DOHH2 (cell line): Measurements from ENCODE around the gene SEPTIN5.

ENCODE experiments used
- H3F3A ChIP-seq: fragments of 200-600 bp; sonication (generic), shearing (Covaris generic); 2 replicates; pipeline ENCODE4 v1.6.0; 2016; ENCODE audit warnings: antibody characterized with exemption, mild to moderate bottlenecking; ENCODE audit not compliant: control insufficient read depth, insufficient read depth
- H3K27ac ChIP-seq: fragments of 200-600 bp; sonication (generic); 2 replicates; pipeline ENCODE4 v1.5.1; 2014; ENCODE audit warnings: low read depth, mild to moderate bottlenecking, low read length, moderate library complexity
- H3K27me3 ChIP-seq: fragments of 200-600 bp; sonication (generic); 2 replicates; pipeline ENCODE4 v1.6.1; 2014; ENCODE audit warnings: mild to moderate bottlenecking, low read length, mixed read lengths; ENCODE audit not compliant: control insufficient read depth
- H3K36me3 ChIP-seq: fragments of 200-600 bp; sonication (generic); 2 replicates; pipeline ENCODE4 v1.6.1; 2014; ENCODE audit warnings: mild to moderate bottlenecking, low read length, moderate library complexity, mixed read lengths; ENCODE audit not compliant: control insufficient read depth
- H3K4me1 ChIP-seq: fragments of 200-600 bp; sonication (generic); 2 replicates; pipeline ENCODE4 v1.6.1; 2014; ENCODE audit warnings: mild to moderate bottlenecking, low read length, mixed read lengths; ENCODE audit not compliant: control insufficient read depth
- H3K4me2 ChIP-seq: fragments of 200-600 bp; sonication (generic); 2 replicates; pipeline ENCODE4 v1.6.0; 2014; ENCODE audit warnings: mild to moderate bottlenecking, low read length, moderate library complexity
- H3K4me3 ChIP-seq: fragments of 200-600 bp; sonication (generic); 2 replicates; pipeline ENCODE4 v1.5.1; 2014; ENCODE audit warnings: mild to moderate bottlenecking, low read length, mixed read lengths
- H3K79me2 ChIP-seq: fragments of 200-600 bp; sonication (generic); 2 replicates; pipeline ENCODE4 v1.6.1; 2014; ENCODE audit warnings: mild to moderate bottlenecking, low read length, mixed read lengths; ENCODE audit not compliant: control insufficient read depth
- H3K9me2 ChIP-seq: fragments of 200-600 bp; sonication (generic); replicated peaks from 2 replicates; pipeline ENCODE4 v1.6.1; 2014; ENCODE audit warnings: mild to moderate bottlenecking, low read length, mixed read lengths; ENCODE audit not compliant: control insufficient read depth
- H3K9me3 ChIP-seq: fragments of 200-600 bp; sonication (generic); 2 replicates; pipeline ENCODE4 v1.6.1; 2014; ENCODE audit warnings: antibody characterized with exemption, low read length, mixed read lengths; ENCODE audit not compliant: control insufficient read depth, insufficient read depth
- H4K20me1 ChIP-seq: fragments of 200-600 bp; sonication (generic); 2 replicates; pipeline ENCODE4 v1.6.0; 2014; ENCODE audit warnings: low read depth, mild to moderate bottlenecking, antibody characterized with exemption, low read length, moderate library complexity; ENCODE audit not compliant: control insufficient read depth, insufficient read depth
- EZH2phosphoT487 ChIP-seq: fragments of 200-600 bp; sonication (generic); IDR thresholded peaks from 2 replicates; pipeline ENCODE4 v1.6.1; 2017; ENCODE audit warnings: borderline replicate concordance, mild to moderate bottlenecking, antibody characterized with exemption, low read length, moderate library complexity, mixed read lengths
- TF ChIP-seq, protein P1 (sequence below): fragments of 200-600 bp; sonication (generic); IDR thresholded peaks from one replicate; pipeline ENCODE4 v1.5.1; 2014; ENCODE audit warnings: antibody characterized with exemption, mild to moderate bottlenecking, low read depth, low read length; ENCODE audit not compliant: poor library complexity, severe bottlenecking

Gene SEPTIN5

DNA sequence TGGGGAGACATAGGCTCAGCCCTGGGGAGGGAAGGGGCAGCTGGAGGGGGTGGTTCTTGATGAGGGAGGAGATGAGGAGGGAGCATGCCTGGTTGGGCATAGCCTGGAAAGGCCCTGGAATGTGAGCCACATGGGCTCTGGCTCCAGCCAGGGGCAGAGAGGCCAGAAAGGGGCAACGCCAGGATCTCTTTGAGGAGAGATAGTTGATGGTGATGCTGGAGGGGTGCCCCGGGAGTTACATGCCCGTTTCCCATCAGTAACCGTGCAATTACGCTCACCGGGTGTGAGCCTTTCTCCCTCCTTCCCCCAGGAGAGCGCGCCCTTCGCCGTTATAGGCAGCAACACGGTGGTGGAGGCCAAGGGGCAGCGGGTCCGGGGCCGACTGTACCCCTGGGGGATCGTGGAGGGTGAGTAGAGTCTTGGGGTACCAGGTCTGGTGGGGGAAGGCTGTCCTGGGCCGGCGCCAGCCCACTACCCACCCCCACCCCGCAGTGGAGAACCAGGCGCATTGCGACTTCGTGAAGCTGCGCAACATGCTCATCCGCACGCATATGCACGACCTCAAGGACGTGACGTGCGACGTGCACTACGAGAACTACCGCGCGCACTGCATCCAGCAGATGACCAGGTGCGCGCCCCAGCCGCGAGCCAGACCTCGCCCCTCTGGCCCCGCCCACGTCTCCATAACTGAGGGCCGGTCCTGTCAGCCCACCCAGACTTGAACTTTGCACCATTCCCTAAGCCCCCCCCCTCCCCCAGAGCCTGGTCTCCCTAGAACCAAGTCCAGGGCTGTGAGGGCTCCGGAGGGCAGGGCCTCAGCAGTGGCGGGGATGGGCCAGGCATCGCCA is 7.3 kb downstream of the SEPTIN5 start:
- no peaks in the 10 kb centered on the region for H3K9me2 ChIP-seq
- peaks cover 18% of the 10 kb centered on the region for H3K27me3 ChIP-seq
- H3K4me1 ChIP-seq, result peaks cover 8% of the 10 kb centered on the region
- no peak for TF ChIP-seq EZH2phosphoT487
- TF ChIP-seq, protein P1, sequence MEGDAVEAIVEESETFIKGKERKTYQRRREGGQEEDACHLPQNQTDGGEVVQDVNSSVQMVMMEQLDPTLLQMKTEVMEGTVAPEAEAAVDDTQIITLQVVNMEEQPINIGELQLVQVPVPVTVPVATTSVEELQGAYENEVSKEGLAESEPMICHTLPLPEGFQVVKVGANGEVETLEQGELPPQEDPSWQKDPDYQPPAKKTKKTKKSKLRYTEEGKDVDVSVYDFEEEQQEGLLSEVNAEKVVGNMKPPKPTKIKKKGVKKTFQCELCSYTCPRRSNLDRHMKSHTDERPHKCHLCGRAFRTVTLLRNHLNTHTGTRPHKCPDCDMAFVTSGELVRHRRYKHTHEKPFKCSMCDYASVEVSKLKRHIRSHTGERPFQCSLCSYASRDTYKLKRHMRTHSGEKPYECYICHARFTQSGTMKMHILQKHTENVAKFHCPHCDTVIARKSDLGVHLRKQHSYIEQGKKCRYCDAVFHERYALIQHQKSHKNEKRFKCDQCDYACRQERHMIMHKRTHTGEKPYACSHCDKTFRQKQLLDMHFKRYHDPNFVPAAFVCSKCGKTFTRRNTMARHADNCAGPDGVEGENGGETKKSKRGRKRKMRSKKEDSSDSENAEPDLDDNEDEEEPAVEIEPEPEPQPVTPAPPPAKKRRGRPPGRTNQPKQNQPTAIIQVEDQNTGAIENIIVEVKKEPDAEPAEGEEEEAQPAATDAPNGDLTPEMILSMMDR, result no peak
- H3K36me3 ChIP-seq, result no peaks in the 10 kb centered on the region
- no peak overlapping the region for H3K27ac ChIP-seq
- no peaks in the 10 kb centered on the region for H4K20me1 ChIP-seq
- H3K4me3 ChIP-seq, result no peak overlapping the region
- no peaks in the 10 kb centered on the region for H3K9me3 ChIP-seq
- H3F3A ChIP-seq, result no peaks in the 10 kb centered on the region
- no peaks in the 10 kb centered on the region for H3K79me2 ChIP-seq
- H3K4me2 ChIP-seq, result no peak overlapping the region

DNA sequence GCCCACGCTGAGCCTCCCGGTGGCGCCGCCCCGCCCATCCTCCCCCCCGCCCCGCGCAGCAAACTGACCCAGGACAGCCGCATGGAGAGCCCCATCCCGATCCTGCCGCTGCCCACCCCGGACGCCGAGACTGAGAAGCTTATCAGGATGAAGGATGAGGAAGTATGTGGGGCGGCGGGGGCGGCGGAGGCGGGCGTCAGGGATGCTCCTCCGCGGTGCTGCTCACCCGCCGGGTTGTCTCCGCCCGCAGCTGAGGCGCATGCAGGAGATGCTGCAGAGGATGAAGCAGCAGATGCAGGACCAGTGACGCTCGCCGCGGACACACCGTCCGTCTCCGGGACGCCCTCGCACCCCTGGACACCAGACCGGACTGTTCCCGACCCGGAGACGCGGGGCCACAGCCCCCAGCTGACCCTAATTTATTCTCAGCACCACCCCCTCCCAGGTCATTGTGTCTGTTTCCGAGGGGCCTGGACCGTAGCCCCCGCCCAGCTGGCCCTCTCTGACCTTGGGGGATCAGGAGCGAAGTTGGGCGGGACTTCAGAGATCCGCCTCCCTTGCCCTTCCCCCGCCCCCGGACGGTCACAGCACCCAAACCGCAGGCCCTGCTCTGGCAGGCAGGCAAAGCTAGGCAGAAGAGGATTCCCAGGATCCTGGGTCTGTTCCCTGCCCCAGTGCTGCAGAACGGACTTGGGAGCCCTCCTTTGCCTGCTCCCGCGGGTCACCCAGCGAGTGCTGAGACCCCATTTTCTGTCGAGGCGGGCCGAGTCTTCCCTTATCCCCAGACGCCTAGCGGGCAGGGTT is 8.1 kb downstream of the SEPTIN5 start:
- no peaks in the 10 kb centered on the region for H3K79me2 ChIP-seq
- no peaks in the 10 kb centered on the region for H3K9me2 ChIP-seq
- no peak overlapping the region for H3K4me2 ChIP-seq
- no peak overlapping the region for H3K4me3 ChIP-seq
- H3K9me3 ChIP-seq, result no peaks in the 10 kb centered on the region
- H3K36me3 ChIP-seq, result no peaks in the 10 kb centered on the region
- H3K27ac ChIP-seq, result no peak overlapping the region
- peaks cover 18% of the 10 kb centered on the region for H3K27me3 ChIP-seq
- H3F3A ChIP-seq, result no peaks in the 10 kb centered on the region
- peaks cover 8% of the 10 kb centered on the region for H3K4me1 ChIP-seq
- TF ChIP-seq, protein P1, result no peak
- no peak for TF ChIP-seq EZH2phosphoT487
- H4K20me1 ChIP-seq, result no peaks in the 10 kb centered on the region

DNA sequence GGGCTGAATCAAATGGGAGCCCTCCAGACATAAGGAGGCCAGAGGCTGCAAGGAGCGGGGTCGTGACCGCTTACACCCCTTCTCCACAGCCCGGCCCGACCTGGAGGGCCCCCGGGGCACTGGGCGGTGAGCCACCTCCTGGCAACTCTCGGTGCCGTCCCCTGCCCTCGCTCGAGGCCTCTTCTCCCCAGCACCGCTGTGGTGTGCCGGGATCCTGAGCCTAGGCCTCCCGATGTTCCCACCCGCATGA is 8.6 kb downstream of the SEPTIN5 start:
- TF ChIP-seq EZH2phosphoT487, result no peak
- TF ChIP-seq, protein P1, result no peak
- H4K20me1 ChIP-seq, result no peaks in the 10 kb centered on the region
- no peak overlapping the region for H3K4me3 ChIP-seq
- no peaks in the 10 kb centered on the region for H3F3A ChIP-seq
- no peak overlapping the region for H3K4me2 ChIP-seq
- H3K4me1 ChIP-seq, result peaks cover 8% of the 10 kb centered on the region
- no peak overlapping the region for H3K27ac ChIP-seq
- H3K27me3 ChIP-seq, result peaks cover 18% of the 10 kb centered on the region
- H3K36me3 ChIP-seq, result no peaks in the 10 kb centered on the region
- no peaks in the 10 kb centered on the region for H3K79me2 ChIP-seq
- no peaks in the 10 kb centered on the region for H3K9me3 ChIP-seq
- H3K9me2 ChIP-seq, result no peaks in the 10 kb centered on the region
